Measurements from ENCODE around the gene KCTD2.

Gene KCTD2

GRCh38 chr17:75046407-75047289 lies at the start of gene KCTD2, which contains the start of gene ATP5PD:
TSS of gene KCTD2 (plus strand) at chr17:75047225. CDS start at chr17:75047251, 26 bp downstream.
TSS of gene ATP5PD (minus strand) at chr17:75046969. CDS start at chr17:75042650, 4,319 bp downstream.
- H3K27ac ChIP-seq = peak within 1 kb of the TSS; percentile 98 to 99
- DNase-seq (ENCODE audit: low spot score) = peak; percentile 98
- TF ChIP-seq CTCF (IDR thresholded peaks at IDR 0.05) = no peak
- H3K4me3 ChIP-seq = peak within 1 kb of the TSS; percentile 93

- TF ChIP-seq CTCF (IDR thresholded peaks at IDR 0.05) = no peak
- no peak for DNase-seq (ENCODE audit: low spot score)
- Histone ChIP-seq H3K27ac (no peak overlapping the region), H3K4me3 (no peak overlapping the region)
These were observed 48.2 kb upstream of the KCTD2 start for GRCh38 chr17:74998783-74999182.

GRCh38 chr17:74999523-74999922 lies 47.5 kb upstream of the KCTD2 start:
- no peak for DNase-seq (ENCODE audit: low spot score)
- no peak for TF ChIP-seq CTCF (IDR thresholded peaks at IDR 0.05)
- Histone ChIP-seq H3K4me3 (no peak overlapping the region), H3K27ac (no peak overlapping the region)

- TF ChIP-seq CTCF (IDR thresholded peaks at IDR 0.05) = no peak
- Histone ChIP-seq H3K4me3 (no peak overlapping the region), H3K27ac (no peak overlapping the region)
- DNase-seq (ENCODE audit: low spot score) = no peak
These were observed 44.8 kb upstream of the KCTD2 start for GRCh38 chr17:75001915-75002843.

- TF ChIP-seq CTCF (IDR thresholded peaks at IDR 0.05) = no peak
- no peak for DNase-seq (ENCODE audit: low spot score)
These were observed 43.7 kb upstream of the KCTD2 start for GRCh38 chr17:75003070-75003956.

GRCh38 chr17:75003957-75004355 lies 43.1 kb upstream of the KCTD2 start:
- H3K27ac ChIP-seq = no peak overlapping the region
- no peak overlapping the region for H3K4me3 ChIP-seq
- no peak for TF ChIP-seq CTCF (IDR thresholded peaks at IDR 0.05)
- DNase-seq (ENCODE audit: low spot score) = no peak

More at GRCh38 chr17:75003070-75003956, 43.7 kb upstream of the KCTD2 start:
- H3K4me3 ChIP-seq = no peak overlapping the region
- no peak overlapping the region for H3K27ac ChIP-seq

Data from coronary artery (tissue), 2 donors.